Keratinocyte (primary cell): ENCODE results near the gene CENPP. TPM values are rescaled to one million over a fixed set of nuclear protein-coding genes. Genes with fewer than 3 reads are reported as not detected.

Experiments used
- DNase-seq: peaks from one replicate; pipeline ENCODE4 v3.0.0-alpha.2; 2011; ENCODE audit warnings: low read depth, missing footprints, low spot score
- FAIRE-seq: peaks from 2 replicates; lab custom pipeline; 2011; peaks lifted over from hg19 to GRCh38; lab: Jason Lieb, UNC
- H2AFZ ChIP-seq: 2 replicates; pipeline ENCODE4 v1.6.0; 2012; ENCODE audit warnings: low read length, control low read depth, inconsistent platforms; ENCODE audit not compliant: control insufficient read depth
- H3K27ac ChIP-seq: 2 replicates; pipeline ENCODE4 v1.5.1; 2011; ENCODE audit warnings: low read length; ENCODE audit not compliant: control insufficient read depth, insufficient read depth
- H3K27me3 ChIP-seq: 3 replicates; pipeline ENCODE4 v1.6.0; 2011; ENCODE audit warnings: low read length; ENCODE audit not compliant: control insufficient read depth, insufficient read depth; ENCODE audit errors: extremely low read depth
- H3K36me3 ChIP-seq, 2 experiments: 2 replicates in 1 of 2; 3 replicates in 1 of 2; pipeline ENCODE4 v1.5.1; 2011; ENCODE audit warnings: low read length in 2 of 2, mild to moderate bottlenecking in 1 of 2; ENCODE audit not compliant: control insufficient read depth in 2 of 2, insufficient read depth in 2 of 2; ENCODE audit errors: extremely low read depth in 1 of 2
- H3K4me1 ChIP-seq: 3 replicates; pipeline ENCODE4 v1.5.1; 2011; ENCODE audit warnings: low read length; ENCODE audit not compliant: control insufficient read depth, insufficient read depth; ENCODE audit errors: extremely low read depth
- H3K4me2 ChIP-seq: 3 replicates; pipeline ENCODE4 v1.6.0; 2011; ENCODE audit warnings: low read depth, low read length; ENCODE audit not compliant: control insufficient read depth, insufficient read depth; ENCODE audit errors: extremely low read depth
- H3K4me3 ChIP-seq, 3 experiments: fragments of 200-600 bp in 1 of 3; sonication (generic) in 1 of 3; 2 replicates in 2 of 3; 3 replicates in 1 of 3; pipeline ENCODE4 v1.5.1; 2011 to 2016; ENCODE audit warnings: low read length in 3 of 3, mild to moderate bottlenecking in 3 of 3, control low read depth in 2 of 3, inconsistent platforms in 1 of 3, low read depth in 1 of 3, mixed read lengths in 1 of 3, mixed run types in 1 of 3, moderate library complexity in 1 of 3; ENCODE audit not compliant: control insufficient read depth in 2 of 3, insufficient read depth in 2 of 3; ENCODE audit errors: extremely low read depth in 1 of 3
- H3K79me2 ChIP-seq: 2 replicates; pipeline ENCODE4 v1.6.0; 2012; ENCODE audit warnings: low read length; ENCODE audit not compliant: control insufficient read depth, insufficient read depth
- H3K9ac ChIP-seq: 3 replicates; pipeline ENCODE4 v1.6.0; 2011; ENCODE audit warnings: low read length; ENCODE audit not compliant: control insufficient read depth, insufficient read depth; ENCODE audit errors: extremely low read depth
- H3K9me1 ChIP-seq: 3 replicates; pipeline ENCODE4 v1.6.0; 2011; ENCODE audit warnings: low read length; ENCODE audit not compliant: control insufficient read depth, insufficient read depth; ENCODE audit errors: extremely low read depth
- H3K9me3 ChIP-seq: 2 replicates; pipeline ENCODE4 v1.5.1; 2012; ENCODE audit warnings: low read depth, low read length; ENCODE audit not compliant: control insufficient read depth
- H4K20me1 ChIP-seq: 3 replicates; pipeline ENCODE4 v1.6.0; 2011; ENCODE audit warnings: low read length; ENCODE audit not compliant: control insufficient read depth, insufficient read depth; ENCODE audit errors: extremely low read depth
- EZH2 ChIP-seq: IDR thresholded peaks from one replicate; pipeline ENCODE4 v1.6.1; 2012; ENCODE audit warnings: inconsistent platforms, mild to moderate bottlenecking, low read length, moderate library complexity
- dilution Hi-C: fragments of 300-500 bp; cut with MboI; formaldehyde crosslinking; loops from one replicate; pipeline ENCODE4 v1.7.0; 2020; ENCODE audit warnings: low sequenced_read_pairs; ENCODE audit not compliant: extremely low pct_ligation_motif_present
- polyA plus RNA-seq, 5 experiments: library from polyadenylated mRNA; depleted of rRNA in 3 of 5; stranded (reverse) in 3 of 5; stranded (forward) in 1 of 5; unstranded in 1 of 5; fragments of >200 nt; gene quantifications; 1 replicate in 1 of 5; 2 replicates in 3 of 5; 3 replicates in 1 of 5; pipeline versions ENCODE4 v1.2.1 to v1.2.3, GENCODE V29; 2011 to 2012; ENCODE audit warnings: missing spikeins in 2 of 5, low read depth in 1 of 5, low replicate concordance in 1 of 5
- TF ChIP-seq, protein P1 (sequence below), 3 experiments: IDR thresholded peaks in 1 of 3; conservative IDR thresholded peaks in 1 of 3; optimal IDR thresholded peaks in 1 of 3; 2 replicates in 2 of 3; 3 replicates in 1 of 3; pipeline versions ENCODE3 to v1.5.1; 2011; ENCODE audit warnings: low read length in 3 of 3, mild to moderate bottlenecking in 3 of 3, moderate library complexity in 2 of 3, control low read depth in 1 of 3, inconsistent platforms in 1 of 3; ENCODE audit not compliant: insufficient read depth in 2 of 3; ENCODE audit errors: extremely low read depth in 1 of 3

The CENPP gene
- polyA plus RNA-seq, 1 donor (not counting 4 experiments of a cell fraction or from before 2014, with no cell fraction given), result 6.7 TPM

DNA sequence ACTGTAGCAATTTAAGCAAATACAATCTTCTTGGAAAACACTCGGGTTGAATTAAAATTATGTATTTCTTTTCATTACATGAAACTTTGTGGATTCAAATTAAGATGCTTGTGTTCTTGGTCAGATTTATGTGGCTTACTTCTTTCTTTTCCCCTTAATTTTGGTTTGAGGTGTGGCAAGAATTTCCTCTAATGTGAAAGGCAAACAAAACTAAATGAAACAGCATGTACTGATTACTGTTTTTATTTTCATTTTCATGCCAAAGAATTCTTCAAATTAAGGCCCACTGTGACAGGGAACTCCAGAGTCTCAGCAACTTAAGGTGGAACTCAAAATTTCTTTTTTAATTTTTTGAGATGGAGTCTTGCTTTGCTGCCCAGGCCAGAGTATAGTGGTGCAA is 98.6 kb downstream of the CENPP start, which contains the start of gene OMD:
TSS of gene OMD (minus strand) at position 132 of the 400 bp plus-strand sequence. CDS start 6,913 bp downstream, outside the sequence.
- H2AFZ ChIP-seq, result no peak within 1 kb of the TSS
- H3K9me3 ChIP-seq, result no peaks in the 10 kb centered on the region
- H4K20me1 ChIP-seq, result no peaks in the 10 kb centered on the region
- H3K9ac ChIP-seq, result no peak within 1 kb of the TSS
- H3K79me2 ChIP-seq, result no peaks in the 10 kb centered on the region
- H3K27me3 ChIP-seq, result no peaks in the 10 kb centered on the region
- DNase-seq, result no peak
- no peak within 1 kb of the TSS for H3K4me2 ChIP-seq
- no peak within 1 kb of the TSS for H3K27ac ChIP-seq
- H3K9me1 ChIP-seq, result no peaks in the 10 kb centered on the region
- dilution Hi-C loops, result no loop called here
- TF ChIP-seq, protein P1, sequence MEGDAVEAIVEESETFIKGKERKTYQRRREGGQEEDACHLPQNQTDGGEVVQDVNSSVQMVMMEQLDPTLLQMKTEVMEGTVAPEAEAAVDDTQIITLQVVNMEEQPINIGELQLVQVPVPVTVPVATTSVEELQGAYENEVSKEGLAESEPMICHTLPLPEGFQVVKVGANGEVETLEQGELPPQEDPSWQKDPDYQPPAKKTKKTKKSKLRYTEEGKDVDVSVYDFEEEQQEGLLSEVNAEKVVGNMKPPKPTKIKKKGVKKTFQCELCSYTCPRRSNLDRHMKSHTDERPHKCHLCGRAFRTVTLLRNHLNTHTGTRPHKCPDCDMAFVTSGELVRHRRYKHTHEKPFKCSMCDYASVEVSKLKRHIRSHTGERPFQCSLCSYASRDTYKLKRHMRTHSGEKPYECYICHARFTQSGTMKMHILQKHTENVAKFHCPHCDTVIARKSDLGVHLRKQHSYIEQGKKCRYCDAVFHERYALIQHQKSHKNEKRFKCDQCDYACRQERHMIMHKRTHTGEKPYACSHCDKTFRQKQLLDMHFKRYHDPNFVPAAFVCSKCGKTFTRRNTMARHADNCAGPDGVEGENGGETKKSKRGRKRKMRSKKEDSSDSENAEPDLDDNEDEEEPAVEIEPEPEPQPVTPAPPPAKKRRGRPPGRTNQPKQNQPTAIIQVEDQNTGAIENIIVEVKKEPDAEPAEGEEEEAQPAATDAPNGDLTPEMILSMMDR (optimal IDR thresholded peaks at IDR 0.05 in 1 of 3, IDR thresholded peaks at IDR 0.05 in 1 of 3, conservative IDR thresholded peaks at IDR 0.05 in 1 of 3; ENCODE audit: extremely low read depth in 1 of 3, insufficient read depth in 2 of 3, low read length in 3 of 3), result no peak
- TF ChIP-seq EZH2, result no peak
- no peak for FAIRE-seq
- H3K36me3 ChIP-seq, result no peaks in the 10 kb centered on the region
- H3K4me3 ChIP-seq, result no peak within 1 kb of the TSS
- H3K4me1 ChIP-seq, result no peaks in the 10 kb centered on the region

DNA sequence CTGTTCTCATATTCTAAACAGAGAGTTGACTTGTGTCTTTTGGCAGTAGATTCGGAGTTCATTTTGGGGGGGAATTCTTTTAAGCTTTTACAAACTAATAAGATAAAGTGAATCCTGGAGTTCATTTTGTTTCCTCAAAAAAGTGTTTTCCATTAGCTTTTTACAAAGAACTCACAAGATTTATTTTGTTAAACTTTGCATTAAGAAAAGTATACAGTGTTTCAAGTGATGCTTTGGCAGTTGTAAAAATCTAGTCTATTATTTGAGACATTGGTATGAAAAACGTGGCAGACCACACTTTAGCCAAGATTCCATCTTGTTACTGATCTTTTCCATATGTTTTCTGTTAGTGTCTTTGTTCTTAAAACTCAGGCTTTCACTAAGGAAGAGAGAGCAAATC is 99.7 kb downstream of the CENPP start:
- dilution Hi-C loops, result no loop called here
- H3K4me2 ChIP-seq, result no peak overlapping the region
- H4K20me1 ChIP-seq, result no peaks in the 10 kb centered on the region
- no peaks in the 10 kb centered on the region for H3K4me1 ChIP-seq
- no peak overlapping the region for H3K27ac ChIP-seq
- no peaks in the 10 kb centered on the region for H3K36me3 ChIP-seq
- H3K4me3 ChIP-seq, result no peak overlapping the region
- H2AFZ ChIP-seq, result no peak overlapping the region
- H3K27me3 ChIP-seq, result no peaks in the 10 kb centered on the region
- H3K79me2 ChIP-seq, result no peaks in the 10 kb centered on the region
- H3K9me1 ChIP-seq, result no peaks in the 10 kb centered on the region
- FAIRE-seq (no peak), DNase-seq (no peak)
- H3K9me3 ChIP-seq, result no peaks in the 10 kb centered on the region
- H3K9ac ChIP-seq, result no peak overlapping the region
- no peak for TF ChIP-seq EZH2
- TF ChIP-seq, protein P1 (optimal IDR thresholded peaks at IDR 0.05 in 1 of 3, IDR thresholded peaks at IDR 0.05 in 1 of 3, conservative IDR thresholded peaks at IDR 0.05 in 1 of 3; ENCODE audit: extremely low read depth in 1 of 3, insufficient read depth in 2 of 3, low read length in 3 of 3), result no peak
